IPS DF 4.7 (cell line): ENCODE results near the gene ZFYVE21.
"Not testable (repeated sequence)": the region's sequence is repeated elsewhere in the genome, so short reads cannot be mapped to it uniquely, and the experiment has no call there.

ENCODE experiments used
- DNase-seq: peaks from one replicate; pipeline ENCODE4 v3.0.0-alpha.2; 2013; ENCODE audit warnings: low spot score; ENCODE audit errors: extremely low read depth

Gene ZFYVE21

DNA sequence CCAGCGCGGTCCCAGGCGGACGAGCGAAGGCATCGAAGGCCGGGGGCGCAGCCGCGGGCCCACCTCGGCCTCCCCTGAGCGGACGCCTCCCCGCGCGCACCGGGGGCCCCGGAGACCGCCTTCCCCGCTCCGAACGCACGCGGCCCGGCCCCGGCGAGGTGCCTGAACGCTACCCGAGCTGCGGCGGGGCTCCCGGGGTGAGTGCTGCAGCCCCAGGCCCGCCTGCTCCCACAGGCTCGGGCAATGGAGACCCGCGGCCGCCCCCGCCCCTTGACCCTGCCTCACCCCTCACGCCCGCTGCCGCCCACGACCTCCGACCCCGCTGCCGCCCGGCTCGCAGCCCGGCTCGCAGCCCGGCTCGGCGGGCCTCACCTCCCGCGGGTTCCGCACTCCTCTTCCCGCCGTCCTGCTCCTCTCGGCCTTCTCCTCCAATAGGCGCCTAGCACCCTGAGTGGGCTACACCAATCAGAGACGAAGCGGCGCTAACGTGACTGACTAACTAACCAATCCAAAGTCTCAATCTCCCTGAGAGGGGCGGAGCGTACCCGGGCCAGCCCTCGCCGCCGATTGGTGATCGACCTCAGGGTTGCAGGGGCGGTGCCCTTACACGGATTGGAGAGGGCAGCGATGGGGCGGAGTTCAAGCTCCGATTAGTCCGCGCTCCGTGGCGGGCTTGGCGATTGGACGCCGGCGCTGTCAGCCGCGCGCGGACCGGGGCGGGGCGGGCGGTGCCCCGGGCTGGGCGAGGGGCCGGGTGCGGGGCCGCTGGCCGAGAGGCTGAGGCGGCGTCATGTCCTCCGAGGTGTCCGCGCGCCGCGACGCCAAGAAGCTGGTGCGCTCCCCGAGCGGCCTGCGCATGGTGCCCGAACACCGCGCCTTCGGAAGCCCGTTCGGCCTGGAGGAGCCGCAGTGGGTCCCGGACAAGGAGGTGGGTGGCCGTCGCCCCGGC, at the start of gene ZFYVE21, which contains the start of gene XRCC3:
Gene ZFYVE21, plus strand, starts transcription at position 759 of the 949 bp plus-strand sequence. Its CDS starts 32 bp downstream, at position 791.
Gene XRCC3, minus strand, starts transcription at position 400 of the 949 bp plus-strand sequence. CDS start 4,364 bp downstream, outside the sequence.
- DNase-seq = peak; percentile 96

DNA sequence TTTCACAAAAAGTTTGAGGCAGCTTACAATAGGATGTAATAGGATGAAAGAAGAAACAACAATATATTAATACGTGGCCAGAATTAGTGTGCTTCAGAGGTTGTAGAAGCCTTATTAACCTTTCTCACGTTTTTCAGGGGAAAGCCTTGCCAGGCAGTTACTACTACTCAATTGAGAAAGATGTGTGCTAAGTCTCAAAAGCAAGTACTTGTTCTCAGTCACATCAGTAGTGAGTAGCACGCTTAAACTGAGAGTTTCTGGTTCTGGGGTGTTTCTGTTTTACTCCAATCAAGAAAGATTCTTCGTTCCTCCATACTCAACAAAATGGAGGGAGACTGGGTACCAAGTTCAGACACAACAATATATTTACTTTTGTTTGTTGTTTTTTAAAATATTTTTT, 47.9 kb upstream of the ZFYVE21 start:
- DNase-seq = no peak

DNA sequence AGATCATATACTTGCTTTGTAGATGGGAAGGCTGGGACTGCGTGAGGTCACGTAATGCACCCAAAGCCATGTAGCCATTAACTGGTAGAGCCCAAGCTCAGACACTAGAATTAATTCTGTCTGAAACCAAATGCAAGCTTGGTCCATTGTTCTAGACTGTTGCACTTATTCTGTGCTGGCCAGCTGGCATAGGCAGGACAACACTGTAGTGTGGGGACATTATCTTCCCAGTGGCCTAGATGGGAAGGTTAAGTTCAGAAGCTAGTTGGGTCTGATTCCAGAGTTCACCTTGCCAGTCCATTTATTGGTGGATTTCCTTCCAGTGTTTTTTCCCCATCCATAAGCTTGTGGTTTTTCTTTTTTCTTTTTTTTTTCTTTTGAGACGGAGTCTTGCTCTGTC, 47.5 kb upstream of the ZFYVE21 start:
- no peak for DNase-seq

DNA sequence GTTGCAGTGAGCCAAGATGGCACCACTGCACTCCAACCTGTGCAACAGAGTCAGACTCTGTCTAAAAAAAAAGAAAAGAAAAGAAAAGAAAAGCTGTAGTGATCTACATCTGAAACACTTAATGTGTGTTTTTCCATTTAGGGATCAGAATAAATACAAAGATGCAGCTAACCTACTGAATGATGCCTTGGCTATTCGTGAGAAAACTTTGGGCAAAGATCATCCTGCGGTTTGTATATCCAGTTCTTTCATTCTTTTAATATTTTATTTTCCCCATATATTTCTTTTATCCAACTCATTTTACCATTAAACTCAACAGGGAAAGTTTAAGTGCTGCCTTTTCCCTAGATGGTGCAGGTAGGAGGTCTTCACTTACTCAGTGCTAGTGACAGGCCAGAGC, 46.2 kb upstream of the ZFYVE21 start:
- DNase-seq = no peak

DNA sequence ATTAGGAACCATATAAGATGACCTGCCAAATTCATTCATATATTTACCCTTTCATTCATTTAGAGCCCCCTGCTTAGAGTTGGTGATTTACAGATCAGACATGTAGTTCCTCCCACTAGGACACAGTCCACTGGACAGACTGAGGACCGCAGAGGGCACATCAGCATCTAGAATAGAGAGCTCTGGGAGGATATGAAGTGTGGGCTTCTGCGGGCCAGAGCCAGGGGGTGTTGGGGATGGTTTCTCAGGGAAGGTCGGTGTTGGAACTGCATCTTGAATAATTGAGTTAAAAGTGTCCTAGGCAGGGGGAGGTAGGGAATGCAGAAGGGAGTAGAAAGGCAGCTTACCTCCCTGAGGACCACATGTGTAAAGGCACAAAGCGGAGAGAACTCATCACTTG, 43.7 kb upstream of the ZFYVE21 start:
- no peak for DNase-seq

DNA sequence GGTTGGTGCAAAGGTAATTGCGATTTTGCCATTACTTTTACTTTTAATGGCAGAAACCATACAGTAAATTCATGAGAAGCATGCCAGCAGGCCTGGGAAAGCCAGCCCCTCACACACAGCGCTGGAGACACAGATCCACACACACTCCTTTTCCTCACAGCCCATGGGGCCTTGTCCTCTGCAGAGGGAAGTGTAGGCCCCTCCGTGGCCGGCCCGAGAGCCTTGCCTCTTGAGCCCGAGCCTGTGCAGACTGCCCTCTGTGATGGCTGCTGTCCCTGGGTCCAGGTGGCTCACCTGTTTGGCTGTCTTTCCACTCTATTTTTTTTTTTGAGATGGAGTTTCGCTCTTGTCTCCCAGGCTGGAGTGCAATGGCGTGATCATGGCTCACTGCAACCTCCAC, 39.7 kb upstream of the ZFYVE21 start:
- DNase-seq = no peak

DNA sequence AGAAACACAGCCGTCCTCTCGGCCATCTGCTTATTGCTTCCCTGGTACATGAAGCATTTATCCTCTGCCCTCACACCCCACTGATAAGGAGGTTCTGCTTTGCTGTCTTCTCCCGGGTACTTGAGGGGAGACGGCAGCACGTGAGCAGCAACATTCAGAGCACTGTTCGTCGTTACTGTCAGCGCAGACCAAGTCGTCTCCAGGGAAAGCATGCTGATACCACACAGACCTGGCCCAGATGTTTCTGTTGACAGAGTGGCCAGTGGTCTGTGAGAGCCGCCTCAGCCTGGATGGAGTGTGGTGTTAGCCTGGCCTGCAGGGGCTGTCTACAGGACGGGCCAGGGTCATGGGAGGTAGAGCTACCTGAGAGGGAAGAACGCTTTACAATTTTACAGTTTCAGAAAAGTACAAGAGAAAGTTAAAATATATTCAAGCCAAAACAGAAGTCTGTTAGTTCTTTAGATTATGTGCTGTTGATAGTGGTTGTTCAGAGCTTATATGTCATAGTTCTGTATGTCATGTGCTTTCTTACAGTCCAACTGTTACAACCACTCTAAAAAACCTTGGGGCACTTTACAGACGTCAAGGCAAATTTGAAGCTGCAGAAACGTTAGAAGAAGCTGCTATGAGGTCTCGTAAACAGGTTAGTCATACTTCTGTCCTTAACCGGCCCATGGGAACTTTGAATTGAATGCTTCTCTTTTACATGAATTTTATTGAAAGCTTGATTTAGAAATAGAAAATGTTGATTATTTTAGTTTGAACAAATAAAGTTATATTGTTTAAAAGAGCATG, 38.5 kb upstream of the ZFYVE21 start:
- DNase-seq = no peak

DNA sequence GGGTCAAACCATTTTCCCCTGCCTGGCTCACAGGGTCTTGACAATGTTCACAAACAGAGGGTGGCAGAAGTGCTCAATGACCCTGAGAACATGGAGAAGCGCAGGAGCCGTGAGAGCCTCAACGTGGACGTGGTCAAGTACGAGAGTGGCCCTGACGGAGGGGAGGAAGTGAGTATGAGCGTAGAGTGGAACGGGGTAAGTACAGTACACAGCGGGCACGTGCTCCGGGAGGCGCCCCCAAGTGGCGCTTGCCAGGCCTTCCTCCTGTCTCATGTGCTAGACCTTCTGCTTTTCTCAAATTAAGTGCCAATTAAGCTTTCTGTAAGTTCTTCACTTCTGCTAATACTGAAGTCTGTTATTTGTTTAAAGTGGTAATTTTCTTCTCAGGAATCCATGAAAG, 36.3 kb upstream of the ZFYVE21 start:
- no peak for DNase-seq

DNA sequence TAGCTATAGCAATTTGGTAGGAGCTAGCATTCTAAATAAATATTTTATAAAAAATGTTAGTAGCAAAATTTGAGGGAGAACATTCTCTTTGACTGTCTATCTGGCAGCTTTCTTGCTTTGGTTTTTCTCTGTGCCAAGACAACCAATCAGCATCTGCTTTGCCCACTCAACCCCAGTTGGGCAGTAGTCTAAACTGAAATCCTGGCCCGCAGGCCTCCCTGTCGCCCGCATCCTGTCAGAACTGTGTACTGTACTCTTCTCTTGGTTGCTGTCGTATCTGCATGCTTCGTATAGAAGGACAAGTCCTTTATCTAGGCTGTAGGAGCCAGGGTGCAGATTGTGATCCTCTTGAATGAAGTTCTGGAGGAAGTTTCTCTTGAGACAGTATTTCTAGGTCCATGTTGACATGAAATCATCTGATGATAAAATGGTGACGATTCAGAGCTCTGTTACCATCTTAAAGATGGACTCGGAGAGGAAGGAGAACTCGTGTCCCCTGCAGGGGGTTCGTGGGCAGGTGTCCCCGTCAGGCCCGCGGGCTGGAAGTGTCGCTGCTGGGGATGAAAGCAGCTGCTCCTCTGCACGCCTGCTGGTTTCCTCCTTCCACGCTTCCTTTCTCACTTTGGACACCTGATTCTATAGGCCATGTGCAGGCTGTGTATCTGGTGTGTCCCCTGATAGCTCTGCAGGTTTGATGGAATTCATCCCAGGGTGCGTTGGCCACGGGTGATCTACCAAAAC, 34.9 kb upstream of the ZFYVE21 start:
- DNase-seq = no peak

DNA sequence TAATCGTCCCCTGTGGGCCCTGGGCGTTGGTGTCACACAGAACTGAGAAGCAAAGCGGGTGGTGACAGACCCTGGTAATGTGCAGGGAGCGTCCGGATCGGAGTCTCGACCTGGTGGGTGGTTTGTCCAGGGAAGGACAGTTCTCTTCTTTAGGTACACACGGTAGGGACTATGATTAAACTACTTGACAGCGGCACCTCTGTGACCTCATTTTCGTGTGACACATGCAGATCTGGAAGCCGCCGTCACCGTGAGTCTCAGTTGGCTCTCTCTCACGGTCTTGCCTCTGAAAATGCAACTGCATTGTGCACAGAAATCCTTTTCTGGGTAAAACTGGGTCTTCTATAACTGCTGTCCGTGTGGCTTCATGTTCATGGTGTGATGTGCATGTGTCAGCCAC, 32.5 kb upstream of the ZFYVE21 start:
- no peak for DNase-seq

DNA sequence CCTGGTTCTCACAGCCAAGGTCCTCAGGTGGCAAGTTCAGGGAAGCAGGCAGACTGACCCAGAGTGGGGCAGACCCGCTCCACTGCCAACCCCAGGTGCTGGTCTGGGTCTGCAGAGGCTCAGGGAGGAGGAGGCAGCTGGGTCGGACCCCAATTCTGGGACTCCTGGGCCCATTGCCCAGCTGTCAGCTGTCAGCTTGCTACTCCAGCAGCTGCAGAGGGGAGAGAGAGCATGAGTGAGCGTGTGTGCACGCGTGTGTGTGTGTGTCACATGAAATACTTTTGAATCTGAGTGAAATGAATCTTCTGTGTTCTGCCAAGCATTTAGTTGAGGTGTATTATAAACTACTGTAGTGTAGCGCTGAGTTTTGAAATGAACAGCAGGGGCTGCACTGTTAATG, 31.1 kb upstream of the ZFYVE21 start:
- no peak for DNase-seq

DNA sequence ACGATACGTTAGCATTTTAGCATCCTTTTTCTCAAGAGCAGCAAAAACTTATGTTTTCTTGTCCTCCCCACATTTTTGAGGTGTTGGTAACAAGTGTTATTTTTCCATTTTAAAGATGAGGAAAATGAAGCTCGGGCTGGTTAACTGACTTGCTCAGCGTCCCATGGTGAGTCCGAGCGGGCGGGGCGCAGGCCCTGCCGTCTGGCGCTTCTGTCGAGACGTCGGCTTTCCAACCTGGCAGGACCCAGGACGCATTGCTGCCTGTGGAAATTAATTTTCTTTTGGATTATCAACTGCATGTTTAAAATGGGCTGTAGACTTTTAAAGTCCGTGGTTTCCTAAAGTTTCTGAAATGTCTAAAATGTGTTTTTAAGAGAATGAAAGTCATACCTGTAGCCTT, 30.7 kb upstream of the ZFYVE21 start:
- DNase-seq = no peak

DNA sequence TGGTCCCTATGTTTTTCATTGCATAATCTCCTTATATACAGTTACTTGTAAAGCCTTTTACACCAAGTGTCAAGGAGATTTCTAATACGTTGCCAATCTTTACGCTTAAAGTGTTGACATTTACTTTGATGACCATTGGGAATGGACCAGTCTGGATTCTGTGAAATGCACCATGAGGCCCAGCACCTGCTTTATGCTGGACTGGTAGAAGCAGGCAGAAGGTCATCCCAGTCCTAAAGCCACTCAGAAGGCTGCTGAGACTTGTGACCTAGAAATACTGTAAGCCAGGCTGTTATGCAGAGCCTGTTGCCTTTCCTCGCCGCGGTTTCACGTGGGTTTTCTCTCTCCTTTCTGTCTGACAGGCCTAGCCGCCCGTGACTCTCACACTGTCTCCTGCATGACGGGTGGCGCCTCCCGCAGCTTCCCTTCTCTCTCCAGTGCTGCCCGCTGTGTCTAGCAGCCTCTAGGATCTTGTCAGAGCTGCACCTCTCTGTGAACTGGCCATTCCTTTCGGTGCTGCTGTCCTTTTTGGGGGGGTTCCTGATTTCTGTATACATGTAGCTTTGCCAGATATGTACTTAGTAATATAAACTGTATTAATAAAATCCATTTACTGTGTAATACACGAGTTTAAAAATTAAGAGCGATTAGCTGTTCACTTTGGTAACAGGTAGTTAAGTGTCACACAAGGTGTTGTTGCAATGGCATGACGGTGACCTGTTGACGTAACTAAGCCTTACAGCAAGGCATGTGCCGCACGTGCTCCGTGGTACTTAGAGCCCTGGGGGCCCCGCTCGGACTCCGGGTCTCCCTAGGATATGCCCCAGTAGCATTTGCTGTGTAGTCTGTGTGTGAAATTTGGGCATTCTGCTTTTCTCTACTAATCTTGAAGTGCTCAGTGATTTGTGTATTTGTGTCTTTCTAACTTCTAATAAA, 30.1 kb upstream of the ZFYVE21 start:
- DNase-seq = no peak

DNA sequence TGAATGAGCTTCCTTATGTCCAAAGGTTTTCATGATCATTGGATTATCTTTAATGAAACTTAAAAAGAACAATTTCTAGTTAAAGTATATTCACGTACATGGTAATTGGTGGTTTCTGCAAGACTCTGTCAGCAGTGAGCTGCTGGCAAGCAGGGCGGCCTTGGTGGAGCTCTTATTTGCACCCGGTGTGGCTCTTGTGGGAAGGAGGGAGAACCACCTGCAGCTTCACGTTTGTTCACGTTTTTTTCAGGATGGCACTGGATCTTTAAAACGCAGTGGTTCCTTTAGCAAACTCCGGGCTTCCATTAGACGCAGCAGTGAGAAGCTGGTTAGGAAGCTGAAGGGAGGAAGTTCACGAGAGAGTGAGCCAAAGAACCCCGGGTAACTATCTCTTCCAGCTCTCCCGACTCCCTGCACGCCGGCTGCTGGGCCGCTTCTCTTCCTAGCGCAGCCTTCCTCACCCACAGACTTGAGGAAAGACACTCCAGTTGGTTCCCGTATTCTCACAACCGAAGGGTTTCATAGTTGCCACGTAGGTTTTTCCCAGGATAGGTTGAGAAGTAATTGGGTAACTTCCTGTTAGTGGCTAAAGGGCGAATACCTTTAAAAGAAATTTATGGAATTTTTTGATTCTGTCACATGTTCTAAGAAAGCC, 28.7 kb upstream of the ZFYVE21 start:
- no peak for DNase-seq

DNA sequence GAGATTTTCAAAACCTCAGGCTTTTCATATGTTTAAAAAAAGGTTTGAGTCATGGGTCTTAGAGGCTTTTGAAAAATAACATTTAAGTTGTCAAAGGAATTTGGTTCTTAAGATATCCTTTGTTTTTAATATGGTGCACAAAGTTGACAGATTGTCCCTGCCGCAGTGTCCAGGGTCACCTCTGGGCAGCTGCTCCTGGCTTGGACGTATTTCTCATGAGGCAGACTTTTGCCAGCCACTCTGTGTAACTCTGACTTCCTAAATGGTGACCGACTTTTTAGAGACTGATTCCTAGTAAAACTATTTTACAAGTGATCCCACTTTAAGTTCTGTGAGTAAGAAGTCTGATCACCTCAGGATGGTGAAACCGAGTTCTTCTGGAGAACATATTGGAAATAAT, 27.9 kb upstream of the ZFYVE21 start:
- no peak for DNase-seq

DNA sequence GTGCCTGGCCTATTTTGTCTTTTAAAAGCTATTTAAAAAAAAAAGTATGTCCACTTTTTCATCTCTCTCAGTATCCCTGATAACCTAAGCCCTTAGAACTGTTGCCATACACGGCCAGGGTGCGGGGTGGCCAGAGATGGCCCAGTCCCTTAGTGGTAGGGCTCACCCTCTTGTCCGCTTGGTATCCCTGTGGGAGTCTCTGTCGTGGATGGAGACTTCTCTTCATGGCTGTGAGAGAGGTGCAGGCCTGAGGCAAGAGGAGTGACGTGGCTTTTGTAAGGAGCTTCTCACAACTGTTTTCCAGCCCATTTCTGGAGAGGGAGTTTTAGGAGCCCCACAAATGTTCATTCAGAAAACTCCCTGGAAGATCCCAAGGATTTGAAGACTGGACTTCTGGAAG, 27.2 kb upstream of the ZFYVE21 start:
- DNase-seq = no peak

DNA sequence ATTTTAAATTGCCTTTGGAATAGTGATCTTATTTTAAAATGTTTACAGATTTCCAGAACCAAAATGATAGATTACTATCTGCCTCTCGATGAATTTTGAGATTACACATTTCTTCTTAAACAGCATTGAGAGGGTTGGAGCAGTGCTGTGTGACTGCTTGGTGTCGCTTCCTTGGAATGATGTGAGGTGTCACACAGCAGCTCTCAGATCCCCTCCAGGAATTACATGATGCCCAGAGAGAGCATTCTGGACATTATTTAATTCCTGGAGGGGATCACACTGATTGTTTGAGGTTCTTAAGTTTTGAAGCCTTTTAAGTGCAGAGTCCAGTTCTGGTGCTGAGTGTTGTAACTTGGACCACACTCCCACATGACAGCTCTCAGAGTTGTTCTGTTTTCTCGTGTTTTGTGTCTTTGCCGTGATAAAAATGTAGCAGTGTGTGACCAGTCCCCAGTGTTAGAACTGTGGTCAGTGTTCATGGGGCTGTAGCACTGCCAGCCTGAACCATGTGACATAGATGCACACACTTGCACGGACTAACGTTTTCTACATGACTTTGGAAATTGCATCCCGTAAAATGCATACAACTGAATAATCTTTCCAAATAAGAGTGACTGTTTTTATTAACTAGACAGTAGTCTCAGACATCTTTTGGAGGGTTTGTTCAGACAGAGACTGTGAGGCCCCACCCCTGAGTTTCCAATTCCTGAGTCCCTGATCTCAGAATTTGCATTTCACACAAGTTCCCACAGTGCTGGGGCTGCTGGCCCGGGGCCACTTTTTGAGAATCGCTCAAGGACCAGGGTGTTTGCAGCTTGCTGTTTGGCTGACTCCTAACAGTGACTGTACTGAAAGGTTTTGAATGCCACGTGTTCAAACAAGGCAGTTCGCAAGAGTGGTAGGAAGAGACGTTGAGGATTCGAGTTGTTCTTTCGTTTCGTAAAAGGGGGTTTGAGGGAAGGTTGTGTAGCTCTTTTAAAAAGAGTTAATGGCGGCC, 26.4 kb upstream of the ZFYVE21 start:
- DNase-seq = no peak

DNA sequence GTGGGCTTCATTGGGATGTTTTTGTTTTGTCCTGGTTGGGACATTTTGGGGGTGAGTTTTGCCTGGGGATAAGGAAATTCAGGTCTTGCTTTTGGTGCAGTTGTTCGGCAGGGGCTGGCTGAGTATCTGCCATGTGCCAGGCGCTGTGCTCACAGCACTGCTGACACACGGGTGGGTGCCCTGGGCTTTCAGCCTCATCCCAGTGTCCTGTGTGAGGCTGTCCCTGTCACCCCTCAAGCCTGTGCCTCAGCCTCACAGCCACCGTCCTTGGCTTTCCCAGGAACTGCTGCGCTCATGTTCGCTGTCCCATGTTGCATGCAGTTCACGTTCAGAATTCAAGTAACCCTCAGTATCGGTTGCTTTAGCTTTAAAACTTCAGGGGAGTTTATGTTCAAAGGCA, 25.3 kb upstream of the ZFYVE21 start:
- no peak for DNase-seq

DNA sequence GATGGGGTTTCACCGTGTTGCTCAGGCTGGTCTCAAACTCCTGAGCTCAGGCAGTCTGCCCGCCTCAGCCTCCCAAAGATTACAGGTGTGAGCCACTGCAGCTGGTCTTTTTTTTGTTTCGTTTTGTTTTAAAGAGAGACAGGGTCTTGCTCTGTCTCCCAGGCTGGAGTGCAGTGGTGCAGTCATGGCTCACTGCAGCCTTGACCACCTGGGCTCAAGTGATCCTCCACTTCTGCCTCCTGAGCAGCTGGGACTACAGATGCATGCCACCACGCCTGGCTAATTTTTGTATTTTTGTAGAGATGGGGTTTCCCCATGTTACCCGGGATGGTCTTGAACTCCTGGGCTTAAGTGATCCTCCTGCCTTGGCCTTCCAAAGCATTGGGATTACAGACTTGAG, 24.0 kb upstream of the ZFYVE21 start:
- DNase-seq = not testable (repeated sequence)
